ENCODE data around the gene MTCH1.

- TF ChIP-seq POLR2A (IDR thresholded peaks at IDR 0.05; ENCODE audit: low read depth, low read length) = no peak
- TF ChIP-seq, protein P1, sequence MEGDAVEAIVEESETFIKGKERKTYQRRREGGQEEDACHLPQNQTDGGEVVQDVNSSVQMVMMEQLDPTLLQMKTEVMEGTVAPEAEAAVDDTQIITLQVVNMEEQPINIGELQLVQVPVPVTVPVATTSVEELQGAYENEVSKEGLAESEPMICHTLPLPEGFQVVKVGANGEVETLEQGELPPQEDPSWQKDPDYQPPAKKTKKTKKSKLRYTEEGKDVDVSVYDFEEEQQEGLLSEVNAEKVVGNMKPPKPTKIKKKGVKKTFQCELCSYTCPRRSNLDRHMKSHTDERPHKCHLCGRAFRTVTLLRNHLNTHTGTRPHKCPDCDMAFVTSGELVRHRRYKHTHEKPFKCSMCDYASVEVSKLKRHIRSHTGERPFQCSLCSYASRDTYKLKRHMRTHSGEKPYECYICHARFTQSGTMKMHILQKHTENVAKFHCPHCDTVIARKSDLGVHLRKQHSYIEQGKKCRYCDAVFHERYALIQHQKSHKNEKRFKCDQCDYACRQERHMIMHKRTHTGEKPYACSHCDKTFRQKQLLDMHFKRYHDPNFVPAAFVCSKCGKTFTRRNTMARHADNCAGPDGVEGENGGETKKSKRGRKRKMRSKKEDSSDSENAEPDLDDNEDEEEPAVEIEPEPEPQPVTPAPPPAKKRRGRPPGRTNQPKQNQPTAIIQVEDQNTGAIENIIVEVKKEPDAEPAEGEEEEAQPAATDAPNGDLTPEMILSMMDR (conservative IDR thresholded peaks at IDR 0.05; ENCODE audit: low read depth, low read length) = no peak
- no peak for TF ChIP-seq MAZ (IDR thresholded peaks at IDR 0.05; ENCODE audit: borderline replicate concordance, low read depth, low read length)
Measured at GRCh38 chr6:36964908-36965307, 21.1 kb downstream of the MTCH1 start.

Data from IMR-90 (cell line).